GM23248 (cell line): Measurements from ENCODE around the gene GOSR1. TPM values are rescaled to one million over a fixed set of nuclear protein-coding genes. Genes with fewer than 3 reads are reported as not detected.
"Not testable (repeated sequence)": the region's sequence is repeated elsewhere in the genome, so short reads cannot be mapped to it uniquely, and the experiment has no call there.

ENCODE experiments used
- DNase-seq: peaks from one replicate; pipeline ENCODE4 v3.0.0-alpha.2; 2015
- H2AFZ ChIP-seq: fragments of 200-600 bp; sonication (generic); 2 replicates; pipeline ENCODE4 v1.6.1; 2016; ENCODE audit warnings: antibody characterized with exemption
- H3F3A ChIP-seq: fragments of 200-600 bp; sonication (generic); 2 replicates; pipeline ENCODE4 v1.6.1; 2016; ENCODE audit warnings: mild to moderate bottlenecking, antibody characterized with exemption, mixed run types; ENCODE audit not compliant: insufficient read depth
- H3K27ac ChIP-seq: fragments of 200-600 bp; sonication (generic); 2 replicates; pipeline ENCODE4 v1.5.1; 2016; ENCODE audit warnings: mild to moderate bottlenecking
- H3K27me3 ChIP-seq: fragments of 200-600 bp; sonication (generic); replicated peaks from 2 replicates; pipeline ENCODE4 v1.6.1; 2016; ENCODE audit warnings: mild to moderate bottlenecking; ENCODE audit not compliant: insufficient read depth
- H3K36me3 ChIP-seq: fragments of 200-600 bp; sonication (generic); 2 replicates; pipeline ENCODE4 v1.6.1; 2016; ENCODE audit warnings: low read depth, mild to moderate bottlenecking
- H3K4me1 ChIP-seq: fragments of 200-600 bp; sonication (generic); 2 replicates; pipeline ENCODE4 v1.6.1; 2016; ENCODE audit warnings: mild to moderate bottlenecking; ENCODE audit not compliant: insufficient read depth
- H3K4me2 ChIP-seq: fragments of 200-600 bp; sonication (generic); one replicate; pipeline ENCODE4 v1.6.1; 2016; ENCODE audit warnings: mild to moderate bottlenecking; ENCODE audit not compliant: unreplicated experiment
- H3K4me3 ChIP-seq: fragments of 200-600 bp; sonication (generic); 2 replicates; pipeline ENCODE4 v1.5.1; 2016; ENCODE audit warnings: mild to moderate bottlenecking
- H3K79me2 ChIP-seq: fragments of 200-600 bp; sonication (generic); 2 replicates; pipeline ENCODE4 v1.6.1; 2016; ENCODE audit warnings: mild to moderate bottlenecking; ENCODE audit not compliant: insufficient read depth
- H3K9ac ChIP-seq: fragments of 200-600 bp; sonication (generic); 2 replicates; pipeline ENCODE4 v1.6.1; 2016; ENCODE audit warnings: mild to moderate bottlenecking
- H3K9me2 ChIP-seq: fragments of 200-600 bp; sonication (generic); 2 replicates; pipeline ENCODE4 v1.6.1; 2016; ENCODE audit warnings: mixed run types, mild to moderate bottlenecking, moderate library complexity; ENCODE audit not compliant: insufficient read depth
- H3K9me3 ChIP-seq: fragments of 200-600 bp; sonication (generic); one replicate; pipeline ENCODE4 v1.6.1; 2017; ENCODE audit warnings: low read depth
- H4K20me1 ChIP-seq: fragments of 200-600 bp; sonication (generic); 2 replicates; pipeline ENCODE4 v1.6.0; 2016; ENCODE audit not compliant: insufficient read depth
- EZH2 ChIP-seq: fragments of 200-600 bp; sonication (generic); IDR thresholded peaks from 2 replicates; pipeline ENCODE4 v1.6.1; 2018; ENCODE audit warnings: antibody characterized with exemption, mild to moderate bottlenecking; ENCODE audit not compliant: insufficient read depth, poor library complexity, severe bottlenecking
- EZH2phosphoT487 ChIP-seq: fragments of 200-600 bp; sonication (generic); IDR thresholded peaks from 2 replicates; pipeline ENCODE4 v1.6.1; 2018; ENCODE audit warnings: antibody characterized with exemption, moderate library complexity, mild to moderate bottlenecking, low read depth; ENCODE audit not compliant: insufficient read depth
- WGBS, 2 experiments: methylation state at CpG; one replicate each; pipeline ENCODE4 v1.1.6; 2015 to 2017; ENCODE audit warnings: low lambda C conversion rate in 2 of 2, low coverage in 1 of 2; ENCODE audit errors: missing lambda C conversion rate in 2 of 2; 5-methylcytosine and 5-hydroxymethylcytosine counted together
- in situ Hi-C: fragments of 300-500 bp; cut with MboI; formaldehyde crosslinking; loops from 2 replicates; pipeline ENCODE4 v1.15.0; 2020
- polyA plus RNA-seq: library from polyadenylated mRNA; unstranded; fragments of >200 nt; fragmentation: Nextera tagmentation; extraction: Ambion mirVana; gene quantifications from 2 replicates; pipeline ENCODE4 v1.2.1, GENCODE V29; 2016
- total RNA-seq: library from RNA; depleted of rRNA; stranded (reverse); fragments of >200 nt; shearing (Covaris generic); gene quantifications from 2 replicates; pipeline ENCODE4 v1.2.3, GENCODE V29; 2014

Gene GOSR1
- total and polyA plus RNA-seq, 2 experiments from 2014 or later = 20.2 to 44.8 TPM

DNA sequence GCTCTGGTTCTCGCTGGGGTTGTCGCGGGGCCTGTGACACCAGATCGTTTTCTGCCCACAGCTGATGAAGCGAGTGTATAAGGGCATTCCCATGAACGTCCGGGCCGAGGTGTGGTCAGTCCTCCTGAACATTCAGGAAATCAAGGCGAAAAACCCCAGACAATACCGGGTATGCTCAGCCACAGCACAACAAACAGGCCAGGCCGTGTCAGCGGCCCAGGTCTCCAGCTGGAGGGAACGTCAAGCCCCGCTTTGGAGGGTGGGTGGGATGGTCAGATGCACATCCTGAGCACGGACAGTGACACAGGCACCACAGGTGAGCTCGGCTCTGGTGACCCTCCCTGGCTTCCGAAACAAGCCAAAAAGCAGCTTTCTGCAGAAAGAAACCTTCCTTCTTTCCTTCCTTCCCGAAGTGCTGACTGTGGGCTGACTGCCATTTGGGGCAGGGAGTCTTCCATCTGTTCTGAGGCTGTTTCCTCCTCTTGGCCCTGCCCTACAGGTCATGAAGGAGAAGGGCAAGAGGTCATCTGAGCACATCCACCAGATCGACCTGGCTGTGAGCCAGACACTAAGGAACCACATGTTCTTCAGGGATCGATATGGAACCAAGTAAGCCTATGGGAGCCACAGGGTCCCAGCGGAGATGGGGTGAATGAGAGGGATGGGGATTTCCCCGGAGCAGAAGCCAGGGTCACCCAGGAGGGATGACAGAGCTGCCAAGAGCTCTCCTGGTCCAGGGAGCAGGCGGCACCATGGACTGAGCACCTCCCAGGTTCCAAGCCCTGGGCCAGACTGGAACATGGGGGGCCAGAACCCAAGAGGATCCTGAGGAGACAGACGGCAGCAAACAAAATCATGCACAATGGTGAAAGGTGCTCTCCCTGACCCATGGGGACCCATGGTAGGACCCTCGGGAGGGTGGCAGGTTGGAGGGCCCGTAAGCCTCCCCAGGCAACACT lies 79.4 kb downstream of the GOSR1 start:
- Histone ChIP-seq H3K4me3 (no peak overlapping the region), H3K9ac (no peak overlapping the region), H3K79me2 (no peaks in the 10 kb centered on the region), H3K9me2 (no peaks in the 10 kb centered on the region), H4K20me1 (no peaks in the 10 kb centered on the region), H3K27me3 (no peaks in the 10 kb centered on the region), H3K9me3 (no peaks in the 10 kb centered on the region), H3K36me3 (no peaks in the 10 kb centered on the region), H3K27ac (no peak overlapping the region), H2AFZ (no peak overlapping the region), H3K4me1 (no peaks in the 10 kb centered on the region), H3F3A (no peaks in the 10 kb centered on the region), H3K4me2 (no peak overlapping the region)
- DNase-seq = no peak
- WGBS, 2 experiments = 72 to 77% methylated on average over 25 to 26 of the region's 26 CpGs
- in situ Hi-C loops = no loop called here
- TF ChIP-seq EZH2phosphoT487 (no peak), EZH2 (no peak)

DNA sequence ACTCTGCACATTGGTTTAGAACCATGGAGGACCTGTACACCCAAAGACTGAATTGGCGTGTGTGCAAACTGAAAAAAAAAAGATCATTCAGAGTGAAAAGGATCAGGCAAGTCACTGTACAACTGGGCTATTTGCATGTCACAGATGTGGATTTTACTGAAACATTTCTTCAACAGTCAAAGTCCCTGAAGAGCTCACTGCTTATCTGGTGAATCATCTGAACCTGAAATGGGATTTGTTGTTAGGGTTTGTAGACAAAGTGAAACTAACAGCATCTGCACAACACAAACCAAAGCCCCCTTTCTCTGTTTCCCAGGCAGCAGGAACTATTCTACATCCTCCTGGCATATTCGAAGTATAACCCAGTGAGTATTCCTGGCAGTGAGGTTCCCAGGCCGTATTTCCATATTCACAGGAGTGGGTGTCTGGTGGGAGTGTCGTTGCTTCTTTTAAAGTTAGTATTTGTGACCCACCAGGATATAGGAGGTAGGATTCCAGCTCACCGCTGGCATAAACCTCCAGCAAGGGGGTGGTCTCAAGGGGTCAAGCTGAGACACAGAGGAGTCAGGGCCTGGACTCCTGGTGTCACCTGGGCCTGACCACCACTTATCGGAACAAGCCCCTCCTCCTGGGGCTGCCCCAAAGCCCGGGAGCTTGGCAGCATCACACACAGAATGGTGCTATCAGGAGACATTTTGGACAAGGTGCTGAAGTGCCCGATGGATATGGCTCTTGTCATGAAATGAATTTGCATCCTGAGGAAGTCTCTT lies 80.9 kb downstream of the GOSR1 start:
- no peak overlapping the region for H3K4me2 ChIP-seq
- no peaks in the 10 kb centered on the region for H3K79me2 ChIP-seq
- no peaks in the 10 kb centered on the region for H3F3A ChIP-seq
- WGBS, 2 experiments = 57 to 60% methylated on average over 8 of the region's 8 CpGs
- no peak overlapping the region for H3K27ac ChIP-seq
- no peaks in the 10 kb centered on the region for H3K9me3 ChIP-seq
- TF ChIP-seq EZH2 = no peak
- TF ChIP-seq EZH2phosphoT487 = no peak
- H3K4me3 ChIP-seq = no peak overlapping the region
- peak; percentile 9 for DNase-seq
- H4K20me1 ChIP-seq = no peaks in the 10 kb centered on the region
- in situ Hi-C loops = no loop called here
- H3K4me1 ChIP-seq = no peaks in the 10 kb centered on the region
- H3K27me3 ChIP-seq = no peaks in the 10 kb centered on the region
- no peak overlapping the region for H2AFZ ChIP-seq
- no peaks in the 10 kb centered on the region for H3K36me3 ChIP-seq
- H3K9me2 ChIP-seq = no peaks in the 10 kb centered on the region
- H3K9ac ChIP-seq = no peak overlapping the region

DNA sequence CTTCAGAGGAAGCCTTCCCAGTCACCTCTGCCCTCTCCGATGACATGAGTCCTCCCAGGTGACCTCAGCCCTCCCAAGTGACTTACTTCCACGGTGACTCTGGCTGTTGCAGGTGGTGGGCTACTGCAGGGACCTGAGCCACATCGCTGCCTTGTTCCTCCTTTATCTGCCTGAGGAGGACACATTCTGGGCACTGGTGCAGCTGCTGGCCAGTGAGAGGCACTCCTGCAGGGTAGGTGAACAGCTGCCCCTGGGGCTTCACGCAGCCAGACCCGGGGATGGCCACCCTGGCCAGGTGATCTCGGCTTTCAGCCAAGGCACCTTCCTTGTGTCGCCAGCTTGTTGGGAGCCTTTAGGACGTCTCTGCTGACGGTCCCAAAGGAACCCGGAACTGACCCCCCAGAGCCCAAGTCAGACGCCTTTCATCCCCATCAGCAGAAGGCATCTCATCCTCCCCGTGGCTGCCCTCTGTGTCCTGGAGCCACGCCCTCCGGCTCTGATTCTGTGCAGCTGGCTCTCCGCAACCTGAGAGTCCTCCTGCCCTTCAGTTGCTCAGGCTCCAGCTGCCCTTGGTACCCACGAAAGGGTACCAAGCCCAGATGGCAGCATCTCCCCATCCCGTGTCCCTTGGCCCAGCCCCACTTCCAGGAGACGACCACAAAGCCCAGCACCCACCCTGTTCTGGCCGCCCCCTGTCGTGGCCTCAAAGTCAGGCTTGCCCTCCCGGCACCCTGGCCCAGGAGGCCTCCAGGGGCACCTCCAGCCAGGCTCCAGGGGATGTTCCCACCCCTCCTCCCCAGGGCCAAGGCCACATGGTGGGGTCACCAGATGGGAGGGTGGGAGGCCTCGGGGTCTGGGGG lies 81.7 kb downstream of the GOSR1 start:
- Histone ChIP-seq H3F3A (no peaks in the 10 kb centered on the region), H3K9ac (no peak overlapping the region), H3K36me3 (no peaks in the 10 kb centered on the region), H4K20me1 (no peaks in the 10 kb centered on the region), H3K4me3 (no peak overlapping the region), H3K9me3 (no peaks in the 10 kb centered on the region), H3K9me2 (no peaks in the 10 kb centered on the region), H2AFZ (no peak overlapping the region), H3K4me1 (no peaks in the 10 kb centered on the region), H3K4me2 (no peak overlapping the region), H3K27me3 (no peaks in the 10 kb centered on the region), H3K27ac (no peak overlapping the region), H3K79me2 (no peaks in the 10 kb centered on the region)
- TF ChIP-seq EZH2phosphoT487 (no peak), EZH2 (no peak)
- DNase-seq = no peak
- whole genome bisulfite sequencing, 2 experiments = 72 to 75% methylated on average over 21 to 22 of the region's 22 CpGs
- in situ Hi-C loops = no loop called here

DNA sequence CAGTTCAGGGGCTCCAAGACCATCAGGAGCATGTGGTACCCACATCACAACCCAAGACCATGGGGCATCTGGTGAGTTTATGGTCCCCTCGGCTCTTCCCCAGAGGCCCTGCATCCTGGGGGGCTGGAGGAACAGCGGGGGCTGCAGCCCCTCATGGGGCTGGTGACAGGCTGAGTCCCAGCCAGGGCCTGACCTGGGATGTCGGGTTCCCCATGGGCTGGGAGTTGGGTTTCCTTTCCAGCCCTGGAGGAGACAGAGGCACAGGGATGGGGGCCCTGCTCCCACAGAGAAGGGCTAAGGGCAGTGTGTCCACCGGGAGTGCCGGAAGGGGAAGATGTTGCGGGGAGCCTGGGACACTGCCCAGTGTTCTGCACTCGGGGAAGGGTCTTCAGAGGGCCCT lies 82.4 kb downstream of the GOSR1 start:
- H3K27me3 ChIP-seq = no peaks in the 10 kb centered on the region
- WGBS, 2 experiments = 55 to 63% methylated on average over 6 to 7 of the region's 7 CpGs
- no peak overlapping the region for H3K4me3 ChIP-seq
- H2AFZ ChIP-seq = no peak overlapping the region
- H4K20me1 ChIP-seq = no peaks in the 10 kb centered on the region
- no peak overlapping the region for H3K9ac ChIP-seq
- no peaks in the 10 kb centered on the region for H3K79me2 ChIP-seq
- in situ Hi-C loops = no loop called here
- no peaks in the 10 kb centered on the region for H3K36me3 ChIP-seq
- no peaks in the 10 kb centered on the region for H3K9me2 ChIP-seq
- TF ChIP-seq EZH2 = no peak
- no peak for DNase-seq
- no peaks in the 10 kb centered on the region for H3F3A ChIP-seq
- no peak overlapping the region for H3K27ac ChIP-seq
- no peaks in the 10 kb centered on the region for H3K9me3 ChIP-seq
- H3K4me1 ChIP-seq = no peaks in the 10 kb centered on the region
- H3K4me2 ChIP-seq = no peak overlapping the region

DNA sequence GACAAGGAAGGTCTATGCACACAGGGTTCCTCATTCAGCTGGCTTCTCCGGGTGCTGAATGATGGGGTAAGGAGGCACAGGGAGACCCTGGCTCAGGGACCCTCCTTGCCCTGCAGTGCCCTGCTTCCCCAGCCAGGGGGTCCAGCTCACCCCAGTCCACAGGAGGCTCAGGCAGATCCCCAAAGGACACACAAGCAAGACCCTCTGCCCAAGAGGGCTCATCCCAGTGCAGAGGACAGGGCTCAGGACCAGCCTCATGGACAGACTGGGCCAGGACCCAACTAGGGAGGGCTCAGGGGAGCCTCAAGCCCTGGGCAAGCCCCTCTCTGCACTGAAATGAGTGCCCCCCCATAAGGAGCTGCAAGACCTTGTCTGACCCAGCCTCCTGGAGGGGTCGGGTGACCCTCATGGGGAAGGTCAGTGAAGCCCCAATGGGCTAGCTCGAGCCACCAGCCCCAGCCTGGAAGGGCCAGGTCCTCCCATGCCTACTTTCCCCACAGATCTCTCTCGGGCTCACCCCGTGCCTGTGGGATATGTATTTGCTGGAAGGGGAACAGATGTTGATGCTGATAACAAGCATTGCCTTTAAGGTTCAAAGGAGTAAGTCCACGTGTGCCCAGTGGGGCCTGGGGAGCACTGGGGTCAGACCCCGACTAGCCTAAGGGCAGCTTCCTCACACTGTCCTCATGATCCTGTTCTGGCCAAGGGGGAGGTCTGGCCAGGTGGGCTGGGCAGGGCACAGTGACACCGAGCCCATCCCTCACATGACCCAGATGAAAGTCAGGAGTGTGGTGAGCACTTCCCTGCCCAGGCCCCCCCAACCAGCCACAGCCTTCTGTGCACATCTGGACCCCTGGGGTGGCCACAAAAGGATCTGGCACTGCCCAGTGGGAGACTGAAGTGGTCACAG lies 83.2 kb downstream of the GOSR1 start:
- H3K27me3 ChIP-seq, H3K79me2 ChIP-seq, H4K20me1 ChIP-seq, H3K4me2 ChIP-seq, DNase-seq, H3K9me3 ChIP-seq, H3K9me2 ChIP-seq, H2AFZ ChIP-seq, H3K9ac ChIP-seq, H3K4me3 ChIP-seq, H3K36me3 ChIP-seq, in situ Hi-C loops, H3K4me1 ChIP-seq, H3F3A ChIP-seq, H3K27ac ChIP-seq: not testable (repeated sequence)
- 58 to 66% methylated on average over 8 of the region's 8 CpGs for WGBS, 2 experiments

DNA sequence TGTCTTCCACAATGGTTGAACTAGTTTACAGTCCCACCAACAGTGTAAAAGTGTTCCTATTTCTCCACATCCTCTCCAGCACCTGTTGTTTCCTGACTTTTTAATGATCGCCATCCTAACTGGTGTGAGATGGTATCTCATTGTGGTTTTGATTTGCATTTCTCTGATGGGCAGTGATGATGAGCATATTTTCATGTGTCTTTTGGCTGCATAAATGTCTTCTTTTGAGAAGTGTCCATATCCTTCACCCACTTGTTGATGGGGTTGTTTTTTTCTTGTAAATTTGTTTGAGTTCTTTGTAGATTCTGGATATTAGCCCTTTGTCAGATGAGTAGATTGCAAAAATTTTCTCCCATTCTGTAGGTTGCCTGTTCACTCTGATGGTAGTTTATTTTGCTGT lies 84.6 kb downstream of the GOSR1 start:
- DNase-seq, H3K27ac ChIP-seq, H2AFZ ChIP-seq, H3K4me2 ChIP-seq, H3K4me1 ChIP-seq, in situ Hi-C loops, H4K20me1 ChIP-seq, H3F3A ChIP-seq, H3K9me2 ChIP-seq, H3K4me3 ChIP-seq, H3K79me2 ChIP-seq, H3K36me3 ChIP-seq, H3K9ac ChIP-seq, H3K9me3 ChIP-seq, H3K27me3 ChIP-seq: not testable (repeated sequence)
- WGBS, 2 experiments = 67% methylated on average over 1 of the region's 1 CpG
